ENCODE measurements around the gene SMAD4.
"Not testable (repeated sequence)": the region's sequence is repeated elsewhere in the genome, so short reads cannot be mapped to it uniquely, and the experiment has no call there.

The SMAD4 gene

DNA sequence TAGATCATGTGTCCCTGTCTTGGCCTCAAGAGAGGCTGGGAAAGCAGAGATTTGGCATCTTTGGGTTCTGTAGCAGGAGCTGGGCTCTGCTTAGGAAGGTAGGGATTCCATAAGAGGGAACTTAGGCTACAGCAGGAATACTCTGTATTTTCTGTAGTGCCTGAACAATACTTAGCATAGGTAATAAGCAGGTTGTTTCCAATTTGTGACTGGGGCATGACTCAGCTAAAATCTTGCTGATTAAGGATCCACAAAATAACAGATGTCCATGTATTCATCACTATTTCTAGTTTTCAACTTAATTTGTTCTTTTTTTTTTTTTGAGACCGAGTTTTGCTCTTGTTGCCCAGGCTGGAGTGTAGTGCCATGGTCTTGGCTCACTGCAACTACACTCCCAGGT is 68.5 kb downstream of the SMAD4 start:
- DNase-seq (ENCODE audit: low spot score) = no peak
- TF ChIP-seq, protein P1, sequence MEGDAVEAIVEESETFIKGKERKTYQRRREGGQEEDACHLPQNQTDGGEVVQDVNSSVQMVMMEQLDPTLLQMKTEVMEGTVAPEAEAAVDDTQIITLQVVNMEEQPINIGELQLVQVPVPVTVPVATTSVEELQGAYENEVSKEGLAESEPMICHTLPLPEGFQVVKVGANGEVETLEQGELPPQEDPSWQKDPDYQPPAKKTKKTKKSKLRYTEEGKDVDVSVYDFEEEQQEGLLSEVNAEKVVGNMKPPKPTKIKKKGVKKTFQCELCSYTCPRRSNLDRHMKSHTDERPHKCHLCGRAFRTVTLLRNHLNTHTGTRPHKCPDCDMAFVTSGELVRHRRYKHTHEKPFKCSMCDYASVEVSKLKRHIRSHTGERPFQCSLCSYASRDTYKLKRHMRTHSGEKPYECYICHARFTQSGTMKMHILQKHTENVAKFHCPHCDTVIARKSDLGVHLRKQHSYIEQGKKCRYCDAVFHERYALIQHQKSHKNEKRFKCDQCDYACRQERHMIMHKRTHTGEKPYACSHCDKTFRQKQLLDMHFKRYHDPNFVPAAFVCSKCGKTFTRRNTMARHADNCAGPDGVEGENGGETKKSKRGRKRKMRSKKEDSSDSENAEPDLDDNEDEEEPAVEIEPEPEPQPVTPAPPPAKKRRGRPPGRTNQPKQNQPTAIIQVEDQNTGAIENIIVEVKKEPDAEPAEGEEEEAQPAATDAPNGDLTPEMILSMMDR (IDR thresholded peaks at IDR 0.05; ENCODE audit: borderline replicate concordance, control extremely low read depth, extremely low read depth, insufficient read depth, missing control alignments) = no peak
- in situ Hi-C loops (cut with MboI; ENCODE audit: low sequenced_read_pairs, unreplicated experiment) = no loop called here

DNA sequence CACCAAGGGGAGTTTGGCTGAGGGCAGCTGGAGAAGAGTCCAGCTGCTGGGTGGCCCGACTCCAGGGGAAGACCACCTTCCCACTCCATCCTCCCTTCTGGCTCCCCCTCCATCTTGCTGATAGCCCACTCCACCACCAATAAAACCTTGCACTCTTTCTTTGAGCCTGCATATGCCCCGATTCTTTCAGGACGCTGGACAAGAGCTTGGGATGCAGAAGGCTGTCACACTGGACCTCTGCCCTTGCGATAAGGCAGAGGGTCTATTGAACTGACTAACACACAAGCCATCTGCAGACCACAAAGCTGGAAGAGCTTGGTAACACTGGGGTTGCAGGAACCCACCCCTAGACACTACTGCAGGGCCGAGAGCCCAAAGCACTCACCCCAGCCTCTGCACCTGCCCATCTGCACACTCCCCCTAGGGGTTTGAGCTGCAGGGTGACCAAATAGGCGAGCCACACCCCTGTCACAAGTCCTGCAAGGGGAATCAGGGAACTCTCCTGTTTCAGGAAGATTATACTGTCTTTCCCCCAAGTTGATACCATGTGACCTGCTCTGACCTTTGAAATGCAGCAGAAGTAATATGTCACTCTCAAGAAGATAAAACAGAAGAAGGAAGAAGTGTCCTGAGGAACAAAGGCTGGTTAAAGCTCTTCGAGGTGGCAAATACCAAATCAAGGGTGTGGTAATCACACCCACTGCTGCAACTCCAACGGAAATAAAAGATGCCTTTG is 70.5 kb downstream of the SMAD4 start:
- no peak for DNase-seq (ENCODE audit: low spot score)
- in situ Hi-C loops (cut with MboI; ENCODE audit: low sequenced_read_pairs, unreplicated experiment) = loop anchor here (10.0 to 25.0 kb wide), 2 partner anchors 274 to 512 kb away; no protein-coding TSS in a partner anchor
- TF ChIP-seq, protein P1 (IDR thresholded peaks at IDR 0.05; ENCODE audit: borderline replicate concordance, control extremely low read depth, extremely low read depth, insufficient read depth, missing control alignments) = no peak

DNA sequence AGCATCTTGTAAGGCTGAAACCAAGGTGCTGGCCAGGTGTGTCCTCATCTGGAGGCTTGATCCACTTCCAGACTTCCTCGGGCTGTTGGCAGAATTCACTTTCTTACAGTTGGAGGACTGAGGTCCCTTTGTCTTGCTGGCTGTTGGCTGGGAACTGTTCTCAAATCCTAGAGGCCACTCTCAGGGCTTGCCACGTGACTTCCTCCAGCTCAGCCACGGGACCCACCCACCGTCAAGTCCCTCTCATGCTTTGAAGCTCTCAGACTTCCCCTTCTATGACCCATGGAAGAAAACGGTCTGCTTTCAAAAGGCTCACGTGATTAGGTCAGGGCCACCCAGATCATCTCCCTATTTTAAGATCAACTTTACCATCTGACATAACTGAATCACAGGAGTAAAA is 77.1 kb downstream of the SMAD4 start:
- in situ Hi-C loops (cut with MboI; ENCODE audit: low sequenced_read_pairs, unreplicated experiment) = loop anchor here (10.0 to 25.0 kb wide), 2 partner anchors 268 to 505 kb away; no protein-coding TSS in a partner anchor
- TF ChIP-seq, protein P1 (IDR thresholded peaks at IDR 0.05; ENCODE audit: borderline replicate concordance, control extremely low read depth, extremely low read depth, insufficient read depth, missing control alignments) = no peak
- peak; percentile 56 for DNase-seq (ENCODE audit: low spot score)

DNA sequence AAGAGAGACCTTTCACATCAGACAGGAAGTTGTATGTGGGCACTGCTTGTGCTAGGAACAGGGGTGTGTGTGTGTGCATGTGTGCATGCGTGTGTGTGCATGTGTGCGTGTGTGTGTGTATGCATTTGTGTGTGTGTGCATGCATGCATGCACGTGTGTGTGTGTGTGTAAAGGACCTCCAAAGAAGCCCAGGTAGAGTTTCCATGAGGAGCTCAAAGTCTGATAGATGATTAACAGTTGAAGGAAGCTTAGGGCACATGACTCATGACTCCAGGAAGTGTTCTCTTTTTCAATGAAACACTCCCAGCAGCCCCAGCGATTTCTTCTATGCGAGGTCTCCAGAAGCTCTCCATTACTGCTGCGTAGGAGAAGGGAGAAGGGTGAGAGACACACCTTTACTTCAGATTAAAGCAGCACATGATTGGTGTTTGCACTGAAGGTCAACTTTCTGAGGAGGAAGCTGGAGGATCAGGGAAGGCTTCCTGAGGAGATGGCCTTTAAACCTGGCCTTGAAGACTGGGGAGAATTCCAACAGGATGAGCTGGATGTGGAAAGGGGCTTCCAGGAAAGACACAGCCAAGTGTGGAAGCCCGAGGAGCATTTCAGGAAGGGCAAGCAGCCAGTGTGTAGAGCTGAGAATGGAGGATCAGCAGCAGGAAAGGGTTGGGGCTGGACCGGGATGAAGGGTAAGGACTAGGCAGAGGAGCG is 77.7 kb downstream of the SMAD4 start:
- no peak for DNase-seq (ENCODE audit: low spot score)
- in situ Hi-C loops (cut with MboI; ENCODE audit: low sequenced_read_pairs, unreplicated experiment) = loop anchor here (10.0 to 25.0 kb wide), 2 partner anchors 267 to 505 kb away; no protein-coding TSS in a partner anchor
- TF ChIP-seq, protein P1 (IDR thresholded peaks at IDR 0.05; ENCODE audit: borderline replicate concordance, control extremely low read depth, extremely low read depth, insufficient read depth, missing control alignments) = no peak

DNA sequence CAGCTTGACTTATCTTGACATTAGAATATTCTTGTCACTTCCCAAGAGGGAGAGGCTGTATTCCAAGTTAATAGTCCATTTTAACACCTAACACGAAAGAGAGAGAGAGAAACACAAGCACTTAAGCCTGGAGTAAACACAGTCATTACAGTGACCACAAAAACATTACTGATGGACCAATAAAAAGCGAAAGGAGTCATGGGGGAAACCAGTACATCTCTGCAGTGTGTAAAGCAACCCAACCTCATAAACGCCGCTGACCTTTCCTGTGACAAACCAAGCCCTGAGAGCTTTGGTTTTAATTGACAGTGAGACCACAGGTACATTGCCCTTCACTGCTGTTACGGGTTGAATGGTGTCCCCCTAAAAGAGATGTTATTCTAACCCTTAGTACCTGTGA is 78.3 kb downstream of the SMAD4 start:
- in situ Hi-C loops (cut with MboI; ENCODE audit: low sequenced_read_pairs, unreplicated experiment) = loop anchor here (10.0 to 25.0 kb wide), 2 partner anchors 266 to 504 kb away; no protein-coding TSS in a partner anchor
- TF ChIP-seq, protein P1 (IDR thresholded peaks at IDR 0.05; ENCODE audit: borderline replicate concordance, control extremely low read depth, extremely low read depth, insufficient read depth, missing control alignments) = no peak
- DNase-seq (ENCODE audit: low spot score) = no peak

DNA sequence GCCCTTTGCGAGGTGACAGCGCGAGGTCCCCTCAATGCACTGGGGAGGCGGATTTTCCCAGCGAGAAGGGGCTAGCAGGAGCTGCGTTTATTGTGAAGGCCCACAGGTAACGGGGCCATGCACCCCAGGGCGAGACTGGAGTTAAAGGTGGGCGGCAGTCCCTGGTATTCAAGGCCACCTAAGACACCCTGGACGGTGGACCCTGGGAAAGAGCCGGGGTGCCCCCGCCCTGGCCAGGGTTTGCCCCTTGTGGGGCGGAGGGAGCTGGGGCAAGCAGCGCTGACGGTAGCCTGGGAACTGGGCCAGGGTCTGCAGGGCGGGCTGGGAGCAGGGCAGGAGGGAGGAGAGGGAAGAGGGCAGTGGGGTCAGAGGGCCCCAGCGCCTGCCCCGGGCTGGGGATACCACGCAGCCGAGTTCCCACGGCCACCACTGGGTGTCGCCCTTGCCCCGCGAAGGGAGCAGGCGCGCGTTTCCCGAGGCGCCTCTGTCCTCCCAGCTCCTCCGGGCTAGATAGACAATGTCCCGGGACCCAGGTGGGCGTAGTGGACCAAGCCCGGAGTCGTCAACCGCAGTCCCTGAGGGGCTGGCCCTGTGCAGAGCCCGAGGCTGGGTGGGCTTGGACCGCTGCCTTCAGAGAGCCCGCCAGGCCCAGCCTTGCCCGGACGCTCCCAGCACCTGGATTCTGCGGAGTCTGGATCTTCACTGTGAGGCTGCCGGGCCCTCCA is 80.2 kb downstream of the SMAD4 start:
- in situ Hi-C loops (cut with MboI; ENCODE audit: low sequenced_read_pairs, unreplicated experiment) = loop anchor here (25.0 kb wide), 1 partner anchor 502 kb away; no protein-coding TSS in a partner anchor
- peak; percentile 92 for DNase-seq (ENCODE audit: low spot score)
- TF ChIP-seq, protein P1 (IDR thresholded peaks at IDR 0.05; ENCODE audit: borderline replicate concordance, control extremely low read depth, extremely low read depth, insufficient read depth, missing control alignments) = peak; percentile 93

DNA sequence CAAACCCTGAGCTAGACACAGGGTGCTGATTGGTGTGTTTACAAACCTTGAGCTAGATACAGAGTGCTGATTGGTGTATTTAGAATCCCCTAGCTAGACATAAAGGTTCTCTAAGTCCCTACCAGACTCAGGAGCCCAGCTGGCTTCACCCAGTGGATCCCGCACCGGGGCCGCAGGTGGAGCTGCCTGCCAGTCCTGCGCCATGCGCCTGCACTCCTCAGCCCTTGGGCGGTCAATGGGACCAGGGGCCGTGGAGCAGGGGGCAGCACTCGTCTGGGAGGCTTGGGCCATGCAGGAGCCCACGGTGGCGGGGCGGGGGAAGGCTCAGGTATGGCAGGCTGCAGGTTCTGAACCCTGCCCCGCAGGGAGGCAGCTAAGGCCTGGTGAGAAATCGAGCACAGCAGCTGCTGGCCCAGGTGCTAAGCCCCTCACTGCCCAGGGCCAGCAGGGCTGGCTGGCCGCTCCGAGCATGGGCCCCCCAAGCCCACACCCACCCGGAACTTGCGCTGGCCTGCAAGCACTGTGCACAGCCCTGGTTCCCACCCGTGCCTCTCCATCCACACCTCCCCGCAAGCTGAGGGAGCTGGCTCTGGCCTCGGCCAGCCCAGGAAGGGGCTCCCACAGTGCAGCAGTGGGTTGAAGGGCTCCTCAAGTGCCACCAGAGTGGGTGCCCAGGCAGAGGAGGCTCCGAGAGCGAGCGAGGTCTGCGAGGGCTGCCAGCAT is 81.8 kb downstream of the SMAD4 start:
- DNase-seq (ENCODE audit: low spot score) = not testable (repeated sequence)
- in situ Hi-C loops (cut with MboI; ENCODE audit: low sequenced_read_pairs, unreplicated experiment) = loop anchor here (25.0 kb wide), 1 partner anchor 501 kb away; no protein-coding TSS in a partner anchor

DNA sequence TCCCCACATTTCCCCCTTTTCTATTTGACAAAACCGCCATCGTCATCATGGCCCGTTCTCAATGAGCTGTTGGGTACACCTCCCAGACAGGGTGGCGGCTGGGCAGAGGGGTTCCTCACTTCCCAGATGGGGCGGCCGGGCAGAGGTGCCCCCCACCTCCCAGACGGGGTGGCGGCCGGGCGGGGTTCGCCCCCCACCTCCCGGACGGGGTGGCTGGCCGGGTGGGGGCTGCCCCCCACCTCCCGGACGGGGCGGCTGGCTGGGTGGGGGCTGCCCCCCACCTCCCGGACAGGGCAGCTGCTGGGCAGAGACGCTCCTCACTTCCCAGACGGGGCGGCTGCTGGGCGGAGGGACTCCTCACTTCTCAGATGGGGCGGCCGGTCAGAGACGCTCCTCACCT is 87.0 kb downstream of the SMAD4 start:
- in situ Hi-C loops (cut with MboI; ENCODE audit: low sequenced_read_pairs, unreplicated experiment) = loop anchor here (25.0 kb wide), 1 partner anchor 495 kb away; no protein-coding TSS in a partner anchor

DNA sequence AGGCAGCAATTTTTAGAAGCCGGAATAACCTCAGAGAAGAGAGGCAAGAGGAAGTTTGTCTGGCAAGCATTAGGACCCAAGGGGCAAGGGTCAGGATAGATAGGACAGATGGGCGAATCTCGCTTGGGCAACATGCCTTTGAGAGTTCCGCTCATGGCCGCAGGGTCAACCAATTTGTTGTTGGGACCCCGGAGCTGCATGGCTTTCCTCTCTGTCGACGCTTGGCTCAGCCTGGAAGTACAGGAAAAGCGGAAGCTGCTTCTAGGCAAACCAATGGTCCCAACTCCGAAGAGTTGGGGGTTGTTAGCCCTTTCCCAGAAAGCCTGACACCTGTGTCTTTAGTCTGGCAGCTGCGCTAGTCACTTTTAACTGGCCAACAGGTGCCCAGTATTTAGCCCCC is 89.5 kb downstream of the SMAD4 start:
- DNase-seq (ENCODE audit: low spot score) = not testable (repeated sequence)
- in situ Hi-C loops (cut with MboI; ENCODE audit: low sequenced_read_pairs, unreplicated experiment) = loop anchor here (25.0 kb wide), 1 partner anchor 493 kb away; no protein-coding TSS in a partner anchor

More for the DNA sequence above, 87.0 kb downstream of the SMAD4 start:
- DNase-seq (ENCODE audit: low spot score) = not testable (repeated sequence)
